CD4-positive, alpha-beta T cell (primary cell): ENCODE results near the gene MYH7B. TPM values are rescaled to one million over a fixed set of nuclear protein-coding genes. Genes with fewer than 3 reads are reported as not detected.

Source experiments
- ATAC-seq: fragments of 200-7000 bp; cut with Tn5 transposase; one replicate; pipeline ENCODE4 v1.10.0; 2022; ENCODE audit warnings: mild to moderate bottlenecking; ENCODE audit not compliant: poor library complexity
- CTCF ChIA-PET: fragments of 350-600 bp; sonication (Branson Sonifier 250); formaldehyde crosslinking; loops from one replicate; lab custom pipeline; 2021; ENCODE audit warnings: antibody characterized with exemption, inconsistent platforms; lab: Charles Lee
- POLR2A ChIA-PET: fragments of 350-600 bp; sonication (Branson Sonifier 250); formaldehyde crosslinking; loops from one replicate; lab custom pipeline; 2021; ENCODE audit warnings: antibody characterized with exemption, inconsistent platforms; lab: Charles Lee
- DNase-seq, 14 experiments: peaks; one replicate each; pipeline ENCODE4 v3.0.0-alpha.2; 2013 to 2020; ENCODE audit warnings: mixed read lengths in 2 of 14
- H3K27ac ChIP-seq, 2 donors: one replicate each; pipeline versions ENCODE4 v1.5.1 to v1.7.0; 2013; ENCODE audit warnings: low read length in 2 of 2, low read depth in 1 of 2, mild to moderate bottlenecking in 1 of 2
- H3K27me3 ChIP-seq, 2 experiments: 1 replicate in 1 of 2; 2 replicates in 1 of 2; pipeline versions ENCODE4 v1.6.1 to v1.7.0; 2013; ENCODE audit warnings: low read length in 2 of 2, control low read depth in 1 of 2, mild to moderate bottlenecking in 1 of 2, moderate library complexity in 1 of 2; ENCODE audit not compliant: insufficient read depth in 2 of 2, control insufficient read depth in 1 of 2
- H3K36me3 ChIP-seq: one replicate; pipeline ENCODE4 v1.6.1; 2013; ENCODE audit warnings: low read length, control low read depth; ENCODE audit not compliant: insufficient read depth
- H3K4me1 ChIP-seq: one replicate; pipeline ENCODE4 v1.6.1; 2013; ENCODE audit warnings: low read length, control low read depth; ENCODE audit not compliant: insufficient read depth
- H3K4me3 ChIP-seq: one replicate; pipeline ENCODE4 v1.5.1; 2013; ENCODE audit warnings: mild to moderate bottlenecking, low read length, moderate library complexity
- H3K9me3 ChIP-seq, 2 experiments: 1 replicate in 1 of 2; 2 replicates in 1 of 2; pipeline versions ENCODE4 v1.6.1 to v1.7.0; 2013; ENCODE audit warnings: low read length in 2 of 2, mild to moderate bottlenecking in 2 of 2, control low read depth in 1 of 2, moderate library complexity in 1 of 2; ENCODE audit not compliant: control insufficient read depth in 1 of 2, insufficient read depth in 1 of 2
- H3K27ac Mint-ChIP-seq: one replicate; pipeline ENCODE4 v1.8.0; 2020; ENCODE audit warnings: mixed read lengths
- H3K27me3 Mint-ChIP-seq: one replicate; pipeline ENCODE4 v1.8.0; 2021; ENCODE audit warnings: mixed read lengths
- H3K36me3 Mint-ChIP-seq: one replicate; pipeline ENCODE4 v1.8.0; 2021; ENCODE audit warnings: low read depth, mixed read lengths
- H3K4me1 Mint-ChIP-seq: one replicate; pipeline ENCODE4 v1.8.0; 2021; ENCODE audit warnings: low read depth, mixed read lengths
- H3K4me3 Mint-ChIP-seq: one replicate; pipeline ENCODE4 v1.8.0; 2020; ENCODE audit warnings: mild to moderate bottlenecking, mixed read lengths
- H3K9me3 Mint-ChIP-seq: one replicate; pipeline ENCODE4 v1.8.0; 2020; ENCODE audit warnings: mixed read lengths
- intact Hi-C, 2 experiments: fragments of 100-400 bp; cut with DNase I in 1 of 2; cut with micrococcal nuclease in 1 of 2; formaldehyde crosslinking; loops; one replicate each; pipeline versions ENCODE4 v1.15.1 to v1.9.0; 2023 to 2025; cut with DNase I, micrococcal nuclease
- microRNA-seq: library from miRNA; unstranded; fragments of <30 nt; microRNA quantifications from one replicate; pipeline ENCODE4 v1.2.0, GENCODE V29; 2021; ENCODE audit warnings: borderline microRNAs expressed, borderline replicate concordance
- total RNA-seq, 174 experiments: library from RNA in 2 of 174; stranded (reverse) in 2 of 174; gene quantifications; one replicate each; pipeline ENCODE4 v1.2.3 and lab custom pipeline; 2021 to 2026
- TF ChIP-seq, protein P1 (sequence below): fragments of 200-600 bp; IDR thresholded peaks from one replicate; pipeline ENCODE4 v1.8.0; 2022; ENCODE audit warnings: antibody characterized with exemption, mild to moderate bottlenecking

Gene MYH7B
- total RNA-seq, 2 experiments from 2014 or later, result 0.53 to 0.58 TPM

GRCh38 chr20:35004749-35005462, 49.2 kb downstream of the MYH7B start:
- H3K4me1 ChIP-seq, result no peaks in the 10 kb centered on the region
- no peak overlapping the region for H3K27ac ChIP-seq
- ATAC-seq, result no peak
- H3K27me3 ChIP-seq, result no peaks in the 10 kb centered on the region
- DNase-seq, result no peak
- H3K36me3 ChIP-seq, result peaks cover 97% of the 10 kb centered on the region
- intact Hi-C loops, result no loop called here
- TF ChIP-seq, protein P1, sequence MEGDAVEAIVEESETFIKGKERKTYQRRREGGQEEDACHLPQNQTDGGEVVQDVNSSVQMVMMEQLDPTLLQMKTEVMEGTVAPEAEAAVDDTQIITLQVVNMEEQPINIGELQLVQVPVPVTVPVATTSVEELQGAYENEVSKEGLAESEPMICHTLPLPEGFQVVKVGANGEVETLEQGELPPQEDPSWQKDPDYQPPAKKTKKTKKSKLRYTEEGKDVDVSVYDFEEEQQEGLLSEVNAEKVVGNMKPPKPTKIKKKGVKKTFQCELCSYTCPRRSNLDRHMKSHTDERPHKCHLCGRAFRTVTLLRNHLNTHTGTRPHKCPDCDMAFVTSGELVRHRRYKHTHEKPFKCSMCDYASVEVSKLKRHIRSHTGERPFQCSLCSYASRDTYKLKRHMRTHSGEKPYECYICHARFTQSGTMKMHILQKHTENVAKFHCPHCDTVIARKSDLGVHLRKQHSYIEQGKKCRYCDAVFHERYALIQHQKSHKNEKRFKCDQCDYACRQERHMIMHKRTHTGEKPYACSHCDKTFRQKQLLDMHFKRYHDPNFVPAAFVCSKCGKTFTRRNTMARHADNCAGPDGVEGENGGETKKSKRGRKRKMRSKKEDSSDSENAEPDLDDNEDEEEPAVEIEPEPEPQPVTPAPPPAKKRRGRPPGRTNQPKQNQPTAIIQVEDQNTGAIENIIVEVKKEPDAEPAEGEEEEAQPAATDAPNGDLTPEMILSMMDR, result no peak
- H3K9me3 ChIP-seq, result no peaks in the 10 kb centered on the region
- Mint-ChIP-seq H3K27me3 (no peaks in the 10 kb centered on the region), H3K4me1 (no peaks in the 10 kb centered on the region), H3K36me3 (peaks cover 86% of the 10 kb centered on the region), H3K27ac (no peak overlapping the region), H3K4me3 (no peak overlapping the region), H3K9me3 (no peaks in the 10 kb centered on the region)
- ChIA-PET POLR2A (no interaction called here), CTCF (no interaction called here)
- H3K4me3 ChIP-seq, result no peak overlapping the region

Small RNAs within 50 kb of the gene (microRNA-seq; reads per million reads assigned to microRNA genes)
- gene MIR499A (not detected), gene MIR499B (not detected)

Other genes with a start within 250 kb of the MYH7B start
- 10 to 100 TPM; 14.6 to 16.3 TPM for gene NCOA6, start 130.2 kb upstream of the MYH7B start, total RNA-seq
- gene GGT7, start 83.0 kb upstream of the MYH7B start, total RNA-seq, result 10 to 100 TPM; 32.4 to 32.6 TPM
- 10 to 100 TPM; 15.6 to 18.8 TPM for gene ACSS2, start 79.3 kb upstream of the MYH7B start, total RNA-seq
- 10 to 100 TPM; 24.3 to 24.7 TPM for gene GSS, start 62 bp upstream of the MYH7B start, total RNA-seq
- gene TRPC4AP, start 136.9 kb downstream of the MYH7B start, total RNA-seq, result 10 to 100 TPM; 56.3 to 60.6 TPM
- gene EDEM2, start 191.5 kb downstream of the MYH7B start, total RNA-seq, result 10 to 100 TPM; 12.2 to 12.6 TPM
- gene PROCR, start 216.2 kb downstream of the MYH7B start, total RNA-seq, result under 1 TPM; 0.33 to 0.61 TPM